HepG2 (cell line): ENCODE results near the gene GALNTL6. TPM values are rescaled to one million over a fixed set of nuclear protein-coding genes. Genes with fewer than 3 reads are reported as not detected.
A peak's percentile ranks its signal among the peaks of the same experiment; 100 is the strongest.

ENCODE experiments used
- ATAC-seq: fragments of 200-7000 bp; cut with Tn5 transposase; 3 replicates; pipeline ENCODE4 v1.9.1; 2020; ENCODE audit warnings: mild to moderate bottlenecking, moderate library complexity
- BruUV-seq: library from RNA; stranded (reverse); fragments of 400-500 nt; replicated peaks from 2 replicates; lab custom pipeline; 2021; lab: Mats Ljungman, UMichigan
- CTCF ChIA-PET: fragments of 300-600 bp; formaldehyde crosslinking; extraction: SDS; loops from one replicate; lab custom pipeline; 2021; ENCODE audit warnings: low total read pairs, inconsistent platforms, low intra/inter-chr PET ratio; lab: Yijun Ruan, JAX
- POLR2A ChIA-PET: fragments of 350-600 bp; sonication (Branson Sonifier 250); formaldehyde crosslinking; loops from one replicate; lab custom pipeline; 2020; ENCODE audit warnings: antibody characterized with exemption, inconsistent platforms; lab: Yijun Ruan, JAX
- DNase-seq: peaks from one replicate; pipeline ENCODE4 v3.0.0-alpha.2; 2015; ENCODE audit warnings: low spot score
- FAIRE-seq: peaks from 3 replicates; lab custom pipeline; 2011; peaks lifted over from hg19 to GRCh38; lab: Jason Lieb, UNC
- H2AFZ ChIP-seq: one replicate; pipeline ENCODE4 v1.6.1; 2011; ENCODE audit warnings: low read length, inconsistent platforms
- H3K27ac ChIP-seq: fragments of 300-600 bp; 3 replicates; pipeline ENCODE4 v1.8.0; 2011; ENCODE audit warnings: mixed run types, mild to moderate bottlenecking, mixed read lengths, low read length, inconsistent platforms; ENCODE audit not compliant: insufficient read depth; ENCODE audit errors: extremely low read length
- H3K27me3 ChIP-seq, 2 experiments: fragments of 200-600 bp in 1 of 2; 2 replicates in 1 of 2; 3 replicates in 1 of 2; pipeline versions ENCODE4 v1.6.0 to v1.8.0; 2011; ENCODE audit warnings: low read length in 2 of 2, mild to moderate bottlenecking in 2 of 2, moderate library complexity in 2 of 2, inconsistent platforms in 1 of 2; ENCODE audit not compliant: insufficient read depth in 2 of 2, control insufficient read depth in 1 of 2
- H3K36me3 ChIP-seq, 2 experiments: fragments of 200-600 bp in 1 of 2; replicated peaks in 1 of 2; 2 replicates in 1 of 2; 3 replicates in 1 of 2; pipeline versions ENCODE4 v1.5.1 to v1.8.0; 2011; ENCODE audit warnings: low read length in 2 of 2, inconsistent platforms in 1 of 2; ENCODE audit not compliant: insufficient read depth in 2 of 2, control insufficient read depth in 1 of 2
- H3K4me1 ChIP-seq: 2 replicates; pipeline ENCODE4 v1.5.1; 2012; ENCODE audit warnings: low read length, inconsistent platforms; ENCODE audit not compliant: insufficient read depth
- H3K4me2 ChIP-seq: 2 replicates; pipeline ENCODE4 v1.6.0; 2011; ENCODE audit warnings: low read depth, low read length, inconsistent platforms
- H3K4me3 ChIP-seq, 3 experiments: fragments of 200-600 bp in 1 of 3; sonication (generic), shearing (Covaris generic) in 1 of 3; replicated peaks in 1 of 3; 2 replicates each; pipeline ENCODE4 v1.5.1; 2011 to 2016; ENCODE audit warnings: low read length in 3 of 3, inconsistent platforms in 2 of 3, low read depth in 2 of 3, mild to moderate bottlenecking in 2 of 3, control low read depth in 1 of 3, mixed read lengths in 1 of 3; ENCODE audit not compliant: insufficient read depth in 1 of 3
- H3K79me2 ChIP-seq: one replicate; pipeline ENCODE4 v1.6.1; 2011; ENCODE audit warnings: low read length, inconsistent platforms; ENCODE audit not compliant: insufficient read depth
- H3K9ac ChIP-seq: 2 replicates; pipeline ENCODE4 v1.6.0; 2011; ENCODE audit warnings: mild to moderate bottlenecking, low read depth, low read length, inconsistent platforms; ENCODE audit not compliant: insufficient read depth
- H3K9me3 ChIP-seq: 2 replicates; pipeline ENCODE4 v1.5.1; 2012; ENCODE audit warnings: mild to moderate bottlenecking, low read length
- H4K20me1 ChIP-seq: 2 replicates; pipeline ENCODE4 v1.6.0; 2011; ENCODE audit warnings: inconsistent platforms, mild to moderate bottlenecking, low read length, moderate library complexity; ENCODE audit not compliant: insufficient read depth
- ADNP ChIP-seq: sonication (generic); formaldehyde crosslinking; IDR thresholded peaks from 2 replicates; pipeline ENCODE4 v1.4.0; 2020; ENCODE audit warnings: missing genetic modification reagents
- CEBPB ChIP-seq: IDR thresholded peaks from 2 replicates; pipeline ENCODE4 v1.6.1; 2011; ENCODE audit warnings: low read depth, low read length, improper control_type of control experiment, borderline replicate concordance
- CEBPG ChIP-seq: IDR thresholded peaks from 2 replicates; pipeline ENCODE4 v1.6.1; 2016
- CTCF ChIP-seq: sonication (generic); formaldehyde crosslinking; IDR thresholded peaks from 2 replicates; pipeline ENCODE4 v1.5.0; 2020; ENCODE audit warnings: mild to moderate bottlenecking, missing genetic modification reagents, moderate library complexity
- ISL2 ChIP-seq: sonication (generic); formaldehyde crosslinking; IDR thresholded peaks from 2 replicates; pipeline ENCODE4 v1.5.0; 2020; ENCODE audit warnings: missing genetic modification reagents
- MEIS1 ChIP-seq: sonication (generic); formaldehyde crosslinking; IDR thresholded peaks from 2 replicates; pipeline ENCODE4 v1.9.0; 2021; ENCODE audit warnings: mild to moderate bottlenecking, missing genetic modification reagents, moderate library complexity, borderline replicate concordance
- NRL ChIP-seq: sonication (generic); formaldehyde crosslinking; IDR thresholded peaks from 2 replicates; pipeline ENCODE4 v1.5.0; 2020; ENCODE audit warnings: missing genetic modification reagents, mild to moderate bottlenecking, moderate library complexity, borderline replicate concordance
- SMC3 ChIP-seq: IDR thresholded peaks from 2 replicates; pipeline ENCODE4 v1.6.1; 2011; ENCODE audit warnings: low read length, improper control_type of control experiment
- SOX6 ChIP-seq, 2 experiments: fragments of 450-650 bp in 1 of 2; sonication (generic) in 1 of 2; formaldehyde crosslinking in 1 of 2; IDR thresholded peaks; 2 replicates each; pipeline versions ENCODE4 v1.4.0 to v1.6.1; 2017 to 2020; ENCODE audit warnings: antibody characterized with exemption in 1 of 2, mild to moderate bottlenecking in 1 of 2, missing genetic modification reagents in 1 of 2
- STAG1 ChIP-seq: sonication (generic); formaldehyde crosslinking; IDR thresholded peaks from 2 replicates; pipeline ENCODE4 v1.4.0; 2020; ENCODE audit warnings: missing genetic modification reagents
- ZNF598 ChIP-seq: sonication (generic); formaldehyde crosslinking; IDR thresholded peaks from 2 replicates; pipeline ENCODE4 v1.5.1; 2020; ENCODE audit warnings: mild to moderate bottlenecking, missing genetic modification reagents, borderline replicate concordance
- ZNF629 ChIP-seq: sonication (generic); formaldehyde crosslinking; conservative IDR thresholded peaks from 2 replicates; pipeline ENCODE4 v1.5.0; 2020; ENCODE audit warnings: missing genetic modification reagents
- whole genome bisulfite sequencing: methylation state at CpG from one replicate; pipeline ENCODE4 v1.1.6; 2017; ENCODE audit warnings: low lambda C conversion rate; 5-methylcytosine and 5-hydroxymethylcytosine counted together
- in situ Hi-C: cut with HindIII; loops from 2 replicates; pipeline ENCODE4 v1.10.0; 2017; ENCODE audit warnings: low pct_unique_long_range_greater_than_20kb; ENCODE audit not compliant: extremely low pct_ligation_motif_present
- intact Hi-C: fragments of 100-400 bp; cut with micrococcal nuclease; formaldehyde crosslinking; loops from one replicate; pipeline ENCODE4 v1.10.0; 2022; ENCODE audit not compliant: unreplicated experiment
- polyA plus RNA-seq, 8 experiments: library from polyadenylated mRNA; depleted of rRNA in 3 of 8; stranded (reverse) in 7 of 8; unstranded in 1 of 8; fragments of >200 nt; fragmentation: Illumina TruSeq in 4 of 8; extraction: Trizol in 4 of 8; gene quantifications; 2 replicates each; pipeline versions ENCODE4 v1.2.1 to v1.2.3, GENCODE V29; 2011 to 2016; ENCODE audit warnings: low read depth in 4 of 8, missing spikeins in 1 of 8, mixed read lengths in 1 of 8; ENCODE audit not compliant: insufficient read depth in 1 of 8
- total RNA-seq, 5 experiments: library from RNA; depleted of rRNA; stranded (reverse); fragments of >200 nt; fragmentation: Illumina TruSeq; extraction: Trizol; gene quantifications; 2 replicates each; pipeline ENCODE4 v1.2.3, GENCODE V29; 2016; ENCODE audit warnings: low read depth in 1 of 5

The GALNTL6 gene
- total and polyA plus RNA-seq, 2 of the 13 experiments (the other 11 are each of a cell fraction or from before 2014, with no cell fraction given): not detected

- no TSS peak for BruUV-seq
- Histone ChIP-seq H4K20me1 (no peaks in the 10 kb centered on the region), H3K9me3 (no peaks in the 10 kb centered on the region), H3K27ac (no peak overlapping the region), H3K4me2 (peak overlapping the region; percentile 56; the same call in 1 of the 2 replicates), H3K27me3 (no peaks in the 10 kb centered on the region), H3K36me3 (no peaks in the 10 kb centered on the region), H3K9ac (no peak overlapping the region), H3K4me3 (no peak overlapping the region), H2AFZ (no peak overlapping the region), H3K79me2 (no peaks in the 10 kb centered on the region), H3K4me1 (peaks cover 12% of the 10 kb centered on the region)
- FAIRE-seq (no peak), ATAC-seq (peak; percentile 92), DNase-seq (peak; percentile 33)
- ChIA-PET POLR2A (no interaction called here), CTCF (no interaction called here)
- intact Hi-C loops (no loop called here), in situ Hi-C loops (no loop called here)
- TF ChIP-seq SOX6 (IDR thresholded peaks at IDR 0.05) (no peak), SOX6 (CRISPR knock-in tag; IDR thresholded peaks at IDR 0.05) (peak; percentile 24; the same call in 1 of the 2 replicates), CEBPB (peak; percentile 47; the same call in 1 of the 2 replicates), ISL2 (CRISPR knock-in tag) (no peak), ZNF598 (CRISPR knock-in tag) (no peak), CEBPG (CRISPR knock-in tag) (peak; percentile 42)
- 2% methylated on average over 6 of the region's 6 CpGs for WGBS
Observed at GRCh38 chr4:172188248-172188988, 375.2 kb downstream of the GALNTL6 start.

GRCh38 chr4:172202480-172203076 lies 389.4 kb downstream of the GALNTL6 start:
- in situ Hi-C loops: loop anchor here (25.0 kb wide), 1 partner anchor 365 kb away; no protein-coding TSS in a partner anchor

More at GRCh38 chr4:172202480-172203076, 389.4 kb downstream of the GALNTL6 start:
- TF ChIP-seq ZNF629 (CRISPR knock-in tag) (peak; percentile 45; the same call in 1 of the 2 replicates), CTCF (CRISPR knock-in tag) (peak; percentile 64), STAG1 (peak; percentile 73), ADNP (CRISPR knock-in tag) (no peak), MEIS1 (CRISPR knock-in tag) (no peak), NRL (CRISPR knock-in tag) (no peak), SMC3 (peak; percentile 35; the same call in 1 of the 2 replicates)
- no peaks in the 10 kb centered on the region for H3K27me3 ChIP-seq
- no TSS peak for BruUV-seq
- FAIRE-seq (no peak), ATAC-seq (peak; percentile 32; the same call in 1 of the 3 replicates), DNase-seq (peak; percentile 10)
- no peaks in the 10 kb centered on the region for H4K20me1 ChIP-seq
- intact Hi-C loops: loop anchor here (1.0 to 10.0 kb wide), 2 partner anchors 158 to 356 kb away; no protein-coding TSS in a partner anchor
- no peak overlapping the region for H3K4me2 ChIP-seq
- H3K36me3 ChIP-seq: no peaks in the 10 kb centered on the region
- no peaks in the 10 kb centered on the region for H3K9me3 ChIP-seq
- H3K9ac ChIP-seq: no peak overlapping the region
- ChIA-PET CTCF (interaction anchor here (1.2 to 2.3 kb wide), 2 partner anchors 357 to 1211 kb away, joined by 3 to 10 read pairs; no protein-coding TSS in a partner anchor), POLR2A (no interaction called here)
- H2AFZ ChIP-seq: no peak overlapping the region
- no peak overlapping the region for H3K27ac ChIP-seq
- no peaks in the 10 kb centered on the region for H3K79me2 ChIP-seq
- H3K4me3 ChIP-seq: no peak overlapping the region
- no peaks in the 10 kb centered on the region for H3K4me1 ChIP-seq
